H9 (cell line): ENCODE results near the gene KIF16B. TPM values are rescaled to one million over a fixed set of nuclear protein-coding genes. Genes with fewer than 3 reads are reported as not detected.

Experiments
- DNase-seq: peaks from one replicate; pipeline ENCODE4 v3.0.0-alpha.2; 2017
- H2AFZ ChIP-seq: one replicate; pipeline ENCODE4 v1.6.1; 2013; ENCODE audit warnings: mild to moderate bottlenecking, low read length, control low read depth, moderate library complexity
- H2AK5ac ChIP-seq: 2 replicates; pipeline ENCODE4 v1.6.1; 2013; ENCODE audit warnings: low read length, control low read depth, mixed read lengths; ENCODE audit not compliant: insufficient read length
- H2BK120ac ChIP-seq: one replicate; pipeline ENCODE4 v1.6.1; 2013; ENCODE audit warnings: low read depth, mild to moderate bottlenecking, low read length, control low read depth, inconsistent platforms; ENCODE audit not compliant: poor library complexity, severe bottlenecking
- H2BK12ac ChIP-seq: 2 replicates; pipeline ENCODE4 v1.6.1; 2013; ENCODE audit warnings: low read length, control low read depth, mixed read lengths, low read depth; ENCODE audit not compliant: insufficient read length
- H2BK15ac ChIP-seq: 2 replicates; pipeline ENCODE4 v1.6.1; 2013; ENCODE audit warnings: low read depth, low read length, control low read depth
- H2BK20ac ChIP-seq: one replicate; pipeline ENCODE4 v1.6.1; 2013; ENCODE audit warnings: low read depth, mild to moderate bottlenecking, low read length, control low read depth, inconsistent platforms; ENCODE audit not compliant: poor library complexity, severe bottlenecking
- H2BK5ac ChIP-seq: 2 replicates; pipeline ENCODE4 v1.6.1; 2013; ENCODE audit warnings: low read length, control low read depth, mixed read lengths; ENCODE audit not compliant: insufficient read length
- H3K14ac ChIP-seq: 2 replicates; pipeline ENCODE4 v1.6.1; 2013; ENCODE audit warnings: low read length, control low read depth; ENCODE audit not compliant: insufficient read depth
- H3K18ac ChIP-seq: 2 replicates; pipeline ENCODE4 v1.6.1; 2013; ENCODE audit warnings: low read depth, mild to moderate bottlenecking, mixed read lengths, low read length, control low read depth; ENCODE audit not compliant: insufficient read length
- H3K23ac ChIP-seq: 2 replicates; pipeline ENCODE4 v1.6.1; 2013; ENCODE audit warnings: low read length, control low read depth, mixed read lengths, low read depth; ENCODE audit not compliant: insufficient read length
- H3K23me2 ChIP-seq: 2 replicates; pipeline ENCODE4 v1.6.1; 2013; ENCODE audit warnings: low read depth, mild to moderate bottlenecking, mixed read lengths, low read length, control low read depth; ENCODE audit not compliant: insufficient read length, poor library complexity, severe bottlenecking
- H3K27ac ChIP-seq: 2 replicates; pipeline ENCODE4 v1.5.1; 2013; ENCODE audit warnings: low read length, control low read depth, mixed read lengths, low read depth; ENCODE audit not compliant: insufficient read length
- H3K27me3 ChIP-seq: 2 replicates; pipeline ENCODE4 v1.6.1; 2013; ENCODE audit warnings: low read length, control low read depth, inconsistent platforms; ENCODE audit not compliant: insufficient read depth
- H3K4ac ChIP-seq: 2 replicates; pipeline ENCODE4 v1.6.1; 2013; ENCODE audit warnings: low read depth, mild to moderate bottlenecking, control low read depth, inconsistent platforms, low read length, moderate library complexity
- H3K4me1 ChIP-seq: 2 replicates; pipeline ENCODE4 v1.6.1; 2013; ENCODE audit warnings: low read length, control low read depth, inconsistent platforms; ENCODE audit not compliant: insufficient read depth
- H3K4me2 ChIP-seq: 2 replicates; pipeline ENCODE4 v1.6.1; 2013; ENCODE audit warnings: low read length, control low read depth, mixed read lengths; ENCODE audit not compliant: insufficient read length, insufficient read depth
- H3K56ac ChIP-seq: 2 replicates; pipeline ENCODE4 v1.6.1; 2013; ENCODE audit warnings: low read depth, mild to moderate bottlenecking, mixed read lengths, low read length, control low read depth; ENCODE audit not compliant: insufficient read length
- H3K79me1 ChIP-seq: 2 replicates; pipeline ENCODE4 v1.6.1; 2013; ENCODE audit warnings: low read depth, mild to moderate bottlenecking, moderate library complexity, low read length, control low read depth, inconsistent platforms; ENCODE audit not compliant: insufficient read depth, poor library complexity, severe bottlenecking
- H3K79me2 ChIP-seq: 2 replicates; pipeline ENCODE4 v1.6.1; 2013; ENCODE audit warnings: low read length, control low read depth, inconsistent platforms; ENCODE audit not compliant: insufficient read depth
- H3K9ac ChIP-seq: 2 replicates; pipeline ENCODE4 v1.6.1; 2013; ENCODE audit warnings: low read length, control low read depth, mixed read lengths; ENCODE audit not compliant: insufficient read length; ENCODE audit errors: extremely low read depth
- H3K9me3 ChIP-seq: one replicate; pipeline ENCODE4 v1.6.1; 2013; ENCODE audit warnings: low read depth, low read length, inconsistent platforms; ENCODE audit not compliant: control insufficient read depth
- H3T11ph ChIP-seq: one replicate; pipeline ENCODE4 v1.6.1; 2013; ENCODE audit warnings: mild to moderate bottlenecking, low read length, control low read depth, inconsistent platforms
- H4K20me1 ChIP-seq: one replicate; pipeline ENCODE4 v1.6.1; 2013; ENCODE audit not compliant: control insufficient read depth, insufficient read length, insufficient read depth
- H4K5ac ChIP-seq: 2 replicates; pipeline ENCODE4 v1.6.1; 2013; ENCODE audit warnings: low read depth, mild to moderate bottlenecking, mixed read lengths, low read length, control low read depth; ENCODE audit not compliant: insufficient read length
- H4K8ac ChIP-seq: replicated peaks from 2 replicates; pipeline ENCODE4 v1.6.1; 2013; ENCODE audit warnings: low read length, control low read depth, mixed read lengths, low read depth; ENCODE audit not compliant: insufficient read length
- H4K91ac ChIP-seq: 2 replicates; pipeline ENCODE4 v1.6.1; 2013; ENCODE audit warnings: low read depth, mild to moderate bottlenecking, moderate library complexity, mixed read lengths, low read length, control low read depth; ENCODE audit not compliant: insufficient read length
- H3K27ac Mint-ChIP-seq, 3 experiments: 2 replicates in 2 of 3; 3 replicates in 1 of 3; pipeline ENCODE4 v1.8.0; 2020 to 2021; ENCODE audit warnings: mixed read lengths in 3 of 3, mild to moderate bottlenecking in 1 of 3, moderate library complexity in 1 of 3
- H3K27me3 Mint-ChIP-seq: 2 replicates; pipeline ENCODE4 v1.8.0; 2021; ENCODE audit warnings: low read depth, mild to moderate bottlenecking, moderate library complexity, mixed read lengths
- H3K36me3 Mint-ChIP-seq, 3 experiments: 2 replicates in 2 of 3; 3 replicates in 1 of 3; pipeline ENCODE4 v1.8.0; 2020 to 2021; ENCODE audit warnings: low read depth in 3 of 3, mixed read lengths in 3 of 3; ENCODE audit not compliant: insufficient read depth in 1 of 3
- H3K4me1 Mint-ChIP-seq, 2 experiments: 2 replicates each; pipeline ENCODE4 v1.8.0; 2020; ENCODE audit warnings: mixed read lengths in 2 of 2
- H3K4me3 Mint-ChIP-seq, 2 experiments: 2 replicates in 1 of 2; 3 replicates in 1 of 2; pipeline ENCODE4 v1.8.0; 2020 to 2021; ENCODE audit warnings: mild to moderate bottlenecking in 2 of 2, mixed read lengths in 2 of 2, moderate library complexity in 1 of 2
- H3K9me3 Mint-ChIP-seq, 2 experiments: 2 replicates in 1 of 2; 3 replicates in 1 of 2; pipeline ENCODE4 v1.8.0; 2020; ENCODE audit warnings: mild to moderate bottlenecking in 2 of 2, mixed read lengths in 2 of 2, moderate library complexity in 1 of 2
- CTCF ChIP-seq: fragments of 200-600 bp; sonication (generic); conservative IDR thresholded peaks from 3 replicates; pipeline ENCODE4 v1.8.0; 2021; ENCODE audit warnings: antibody characterized with exemption, mild to moderate bottlenecking
- WGBS: extraction: QIAGEN DNeasy Blood & Tissue Kit; methylation state at CpG from one replicate; pipeline ENCODE4 v1.1.7; 2013; ENCODE audit warnings: missing lambda C conversion rate, low lambda C conversion rate, mixed read lengths; ENCODE audit not compliant: insufficient read length; ENCODE audit errors: extremely low coverage; 5-methylcytosine and 5-hydroxymethylcytosine counted together
- total RNA-seq: library from RNA; stranded (reverse); gene quantifications from 2 replicates; pipeline ENCODE4 v1.2.1, GENCODE V29; 2021

KIF16B gene
- total RNA-seq, 1 experiment from 2014 or later, result 7.4 TPM

GRCh38 chr20:16353417-16353781 is 219.8 kb downstream of the KIF16B start:
- Histone ChIP-seq H2BK120ac (no peak overlapping the region), H3K4ac (no peak overlapping the region), H3K79me1 (no peaks in the 10 kb centered on the region), H2BK5ac (no peak overlapping the region), H3K14ac (no peak overlapping the region), H2BK15ac (no peak overlapping the region), H3K18ac (no peak overlapping the region), H2AFZ (no peak overlapping the region), H3K4me1 (peaks cover 2% of the 10 kb centered on the region; the same call in 1 of the 2 replicates), H3K27ac (no peak overlapping the region), H3K56ac (no peak overlapping the region), H2BK12ac (no peak overlapping the region), H3T11ph (no peak overlapping the region), H2BK20ac (no peak overlapping the region), H3K79me2 (no peaks in the 10 kb centered on the region), H2AK5ac (no peak overlapping the region), H3K4me2 (no peak overlapping the region), H3K9ac (no peak overlapping the region), H4K5ac (no peak overlapping the region), H3K9me3 (no peaks in the 10 kb centered on the region), H3K23me2 (no peaks in the 10 kb centered on the region), H4K91ac (no peak overlapping the region), H4K20me1 (no peaks in the 10 kb centered on the region), H4K8ac (no peak overlapping the region), H3K23ac (no peak overlapping the region), H3K27me3 (no peaks in the 10 kb centered on the region)
- H3K27ac Mint-ChIP-seq, result no peak overlapping the region
- no peak for DNase-seq
- WGBS, result no CpG with 5 or more reads among the region's 1 CpG
- H3K27me3 Mint-ChIP-seq, result no peaks in the 10 kb centered on the region
- no peaks in the 10 kb centered on the region; a peak in 1 of 7 replicates for H3K36me3 Mint-ChIP-seq
- H3K4me3 Mint-ChIP-seq, result no peak overlapping the region
- TF ChIP-seq CTCF, result no peak
- H3K9me3 Mint-ChIP-seq, result no peaks in the 10 kb centered on the region
- H3K4me1 Mint-ChIP-seq, result peaks cover 6 to 10% of the 10 kb centered on the region in 2 experiments; a peak in 3 of 4 replicates
